ENCODE measurements around the gene STK38. TPM values are rescaled to one million over a fixed set of nuclear protein-coding genes. Genes with fewer than 3 reads are reported as not detected.
"Not testable (repeated sequence)": the region's sequence is repeated elsewhere in the genome, so short reads cannot be mapped to it uniquely, and the experiment has no call there.

Gene STK38
- total RNA-seq, 1 donor from 2014 or later: 31.9 TPM

DNA sequence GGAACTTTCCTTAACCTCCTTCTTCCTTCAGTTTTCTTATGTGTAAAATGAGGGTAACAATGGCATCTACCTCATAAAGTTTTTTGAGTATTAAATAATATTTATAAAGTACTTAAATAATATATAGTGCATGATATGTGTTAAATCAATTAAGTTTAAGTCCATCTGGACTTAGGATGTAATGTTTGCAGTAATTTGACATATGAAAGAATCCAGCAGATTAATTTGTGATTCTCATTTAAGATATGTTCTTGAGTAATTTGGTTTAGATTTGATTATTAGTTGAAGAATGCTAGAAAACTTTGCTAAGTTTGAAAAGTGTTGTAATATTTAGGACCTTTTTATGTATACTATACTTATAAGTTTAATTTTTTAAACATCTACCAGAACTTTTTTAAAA is 86.4 kb downstream of the STK38 start:
- Histone ChIP-seq H3K4me3 (no peak overlapping the region), H3K27ac (no peak overlapping the region), H3K4me1 (peaks cover 36% of the 10 kb centered on the region), H3K9me3 (no peaks in the 10 kb centered on the region), H3K27me3 (no peaks in the 10 kb centered on the region), H3K36me3 (no peaks in the 10 kb centered on the region)
- TF ChIP-seq, protein P1, sequence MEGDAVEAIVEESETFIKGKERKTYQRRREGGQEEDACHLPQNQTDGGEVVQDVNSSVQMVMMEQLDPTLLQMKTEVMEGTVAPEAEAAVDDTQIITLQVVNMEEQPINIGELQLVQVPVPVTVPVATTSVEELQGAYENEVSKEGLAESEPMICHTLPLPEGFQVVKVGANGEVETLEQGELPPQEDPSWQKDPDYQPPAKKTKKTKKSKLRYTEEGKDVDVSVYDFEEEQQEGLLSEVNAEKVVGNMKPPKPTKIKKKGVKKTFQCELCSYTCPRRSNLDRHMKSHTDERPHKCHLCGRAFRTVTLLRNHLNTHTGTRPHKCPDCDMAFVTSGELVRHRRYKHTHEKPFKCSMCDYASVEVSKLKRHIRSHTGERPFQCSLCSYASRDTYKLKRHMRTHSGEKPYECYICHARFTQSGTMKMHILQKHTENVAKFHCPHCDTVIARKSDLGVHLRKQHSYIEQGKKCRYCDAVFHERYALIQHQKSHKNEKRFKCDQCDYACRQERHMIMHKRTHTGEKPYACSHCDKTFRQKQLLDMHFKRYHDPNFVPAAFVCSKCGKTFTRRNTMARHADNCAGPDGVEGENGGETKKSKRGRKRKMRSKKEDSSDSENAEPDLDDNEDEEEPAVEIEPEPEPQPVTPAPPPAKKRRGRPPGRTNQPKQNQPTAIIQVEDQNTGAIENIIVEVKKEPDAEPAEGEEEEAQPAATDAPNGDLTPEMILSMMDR (IDR thresholded peaks at IDR 0.05): no peak
- TF ChIP-seq POLR2A (IDR thresholded peaks at IDR 0.05): no peak
- no peak for TF ChIP-seq POLR2AphosphoS5 (IDR thresholded peaks at IDR 0.05; ENCODE audit: insufficient read depth in 1 of 2, low read depth in 1 of 2)
- intact Hi-C loops (cut with DNase I): no loop called here
- DNase-seq (ENCODE audit: extremely low spot score in 2 of 2): no peak

DNA sequence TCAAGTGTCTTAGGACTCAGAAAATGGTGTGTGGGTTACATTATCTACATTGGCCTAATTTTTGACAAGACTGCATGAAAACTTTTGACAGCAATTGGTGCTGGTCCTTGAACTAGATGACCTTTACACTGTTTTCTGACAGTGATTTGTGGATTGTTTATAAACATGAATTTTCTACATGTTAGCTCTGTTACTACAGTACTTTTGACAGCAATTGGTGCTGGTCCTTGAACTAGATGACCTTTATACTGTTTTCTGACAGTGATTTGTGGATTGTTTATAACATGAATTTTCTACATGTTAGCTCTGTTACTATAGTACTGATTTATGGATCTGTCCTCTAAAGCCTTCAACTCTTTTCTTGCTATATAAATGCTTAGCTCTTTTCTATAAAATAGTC is 87.8 kb downstream of the STK38 start:
- intact Hi-C loops (cut with DNase I): no loop called here
- no peaks in the 10 kb centered on the region for H3K36me3 ChIP-seq
- no peak for DNase-seq (ENCODE audit: extremely low spot score in 2 of 2)
- H3K4me3 ChIP-seq: no peak overlapping the region
- no peaks in the 10 kb centered on the region for H3K27me3 ChIP-seq
- H3K9me3 ChIP-seq: no peaks in the 10 kb centered on the region
- TF ChIP-seq POLR2AphosphoS5 (IDR thresholded peaks at IDR 0.05; ENCODE audit: insufficient read depth in 1 of 2, low read depth in 1 of 2) (no peak), POLR2A (IDR thresholded peaks at IDR 0.05) (no peak)
- TF ChIP-seq, protein P1 (IDR thresholded peaks at IDR 0.05): no peak
- peaks cover 47% of the 10 kb centered on the region for H3K4me1 ChIP-seq
- H3K27ac ChIP-seq: no peak overlapping the region

DNA sequence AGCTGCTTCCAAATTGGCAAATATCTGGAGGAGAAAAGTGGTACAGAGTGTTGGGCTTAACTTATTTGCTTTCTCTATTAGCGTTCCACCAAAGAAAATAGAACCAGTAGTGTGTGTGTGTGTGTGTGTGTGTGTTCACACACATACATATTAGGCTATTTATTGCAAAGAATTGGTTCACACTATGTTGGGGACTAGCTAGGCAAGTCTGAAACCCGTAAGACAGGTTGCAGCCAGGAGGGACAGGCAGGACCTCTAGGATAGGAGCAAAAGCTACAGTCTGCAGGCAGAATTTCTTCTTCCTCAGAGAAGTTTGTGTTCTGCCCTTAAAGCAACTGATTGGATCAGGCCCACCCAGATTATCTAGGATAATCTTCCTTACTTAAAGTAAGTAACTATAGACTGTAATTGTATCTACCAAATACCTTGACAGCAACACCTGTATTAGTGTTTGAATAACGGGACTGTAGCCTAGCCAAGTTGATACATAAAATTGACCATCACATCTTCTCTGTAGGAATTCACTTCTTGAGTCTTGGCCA is 91.7 kb downstream of the STK38 start:
- Histone ChIP-seq H3K27ac (no peak overlapping the region), H3K27me3 (no peaks in the 10 kb centered on the region), H3K4me1 (peaks cover 28% of the 10 kb centered on the region), H3K36me3 (peaks cover 0 to 8% of the 10 kb centered on the region in 2 donors), H3K9me3 (no peaks in the 10 kb centered on the region), H3K4me3 (no peak overlapping the region)
- intact Hi-C loops (cut with DNase I): no loop called here
- no peak for DNase-seq (ENCODE audit: extremely low spot score in 2 of 2)
- TF ChIP-seq, protein P1 (IDR thresholded peaks at IDR 0.05): no peak
- TF ChIP-seq POLR2AphosphoS5 (IDR thresholded peaks at IDR 0.05; ENCODE audit: insufficient read depth in 1 of 2, low read depth in 1 of 2): no peak

DNA sequence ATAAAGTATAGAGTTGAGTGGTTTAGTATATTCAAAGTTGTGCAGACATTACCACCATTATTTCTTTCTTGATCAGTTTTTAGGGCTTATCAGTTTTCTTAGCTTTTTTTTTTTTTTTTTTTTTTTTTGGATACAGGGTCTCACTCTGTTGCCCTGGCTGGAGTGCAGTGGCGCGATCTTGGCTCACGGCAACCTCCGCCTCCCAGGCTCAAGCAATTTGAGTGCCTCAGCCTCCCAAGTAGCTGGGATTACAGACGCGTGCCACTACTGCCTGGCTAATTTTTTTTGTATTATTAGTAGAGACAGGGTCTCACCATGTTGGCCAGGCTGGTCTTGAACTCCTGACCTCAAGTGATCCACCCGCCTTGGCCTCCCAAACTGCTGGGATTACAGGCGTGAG is 94.4 kb downstream of the STK38 start:
- H3K27me3 ChIP-seq; H3K27ac ChIP-seq; DNase-seq (ENCODE audit: extremely low spot score in 2 of 2); H3K4me3 ChIP-seq; intact Hi-C loops (cut with DNase I); H3K9me3 ChIP-seq; H3K36me3 ChIP-seq: not testable (repeated sequence)
- H3K4me1 ChIP-seq: peaks cover 11% of the 10 kb centered on the region

DNA sequence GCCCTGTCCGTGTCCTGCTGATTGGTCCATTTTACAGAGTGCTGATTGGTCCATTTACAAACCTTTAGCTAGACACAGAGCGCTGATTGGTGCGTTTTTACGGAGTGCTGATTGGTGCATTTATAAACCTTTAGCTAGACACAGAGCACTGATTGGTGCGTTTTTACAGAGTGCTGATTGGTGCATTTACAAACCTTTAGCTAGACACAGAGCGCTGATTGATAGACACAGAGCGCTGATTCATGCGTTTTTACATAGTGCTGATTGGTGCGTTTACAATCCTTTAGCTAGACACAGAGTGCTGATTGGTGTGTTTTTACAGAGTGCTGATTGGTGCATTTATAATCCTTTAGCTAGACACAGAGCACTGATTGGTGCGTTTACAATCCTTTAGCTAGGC is 98.1 kb downstream of the STK38 start:
- H3K9me3 ChIP-seq; H3K27ac ChIP-seq; H3K4me3 ChIP-seq; H3K27me3 ChIP-seq; H3K36me3 ChIP-seq; DNase-seq (ENCODE audit: extremely low spot score in 2 of 2): not testable (repeated sequence)
- H3K4me1 ChIP-seq: peaks cover 16% of the 10 kb centered on the region
- intact Hi-C loops (cut with DNase I): loop anchor here (10.0 kb wide), 1 partner anchor 96 kb away; the partner anchor contains the start of gene STK38

DNA sequence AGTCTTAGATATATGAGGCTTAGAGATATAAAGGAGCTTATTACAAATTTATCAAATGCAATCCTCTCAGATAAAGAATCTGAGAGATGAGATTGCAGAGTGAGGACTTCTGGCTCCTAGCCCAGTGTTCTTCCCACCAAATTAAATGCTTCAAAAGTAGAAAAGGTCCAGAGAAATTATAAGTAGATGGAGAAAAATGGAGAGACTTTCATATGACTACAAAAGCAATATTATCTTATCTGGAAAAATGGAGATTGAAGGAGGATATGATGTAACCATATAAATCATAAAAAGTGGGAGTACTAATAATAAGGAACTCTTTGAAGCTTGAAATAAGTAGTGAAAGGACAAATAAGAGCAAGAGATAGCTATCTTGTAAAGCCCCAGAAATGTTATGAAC is 101.7 kb downstream of the STK38 start:
- Histone ChIP-seq H3K4me3 (no peak overlapping the region), H3K36me3 (no peaks in the 10 kb centered on the region), H3K27ac (no peak overlapping the region), H3K27me3 (no peaks in the 10 kb centered on the region), H3K9me3 (no peaks in the 10 kb centered on the region), H3K4me1 (peaks cover 39% of the 10 kb centered on the region)
- intact Hi-C loops (cut with DNase I): loop anchor here (10.0 kb wide), 1 partner anchor 99 kb away; the partner anchor contains the start of gene STK38
- TF ChIP-seq POLR2AphosphoS5 (IDR thresholded peaks at IDR 0.05; ENCODE audit: insufficient read depth in 1 of 2, low read depth in 1 of 2): no peak
- no peak for TF ChIP-seq POLR2A (IDR thresholded peaks at IDR 0.05)
- TF ChIP-seq, protein P1 (IDR thresholded peaks at IDR 0.05): no peak
- no peak for DNase-seq (ENCODE audit: extremely low spot score in 2 of 2)

Data from vagina (tissue), 2 donors.